DMS114 treated with DMSO at 0.1 percent for 48 hours (cell line): Measurements from ENCODE around the gene PACSIN1.

Experiments used
- DNase-seq: peaks from one replicate; lab custom pipeline; 2025; ENCODE audit not compliant: unreplicated experiment; lab: John Stamatoyannopoulos, UW

The PACSIN1 gene

GRCh38 chr6:34526992-34527728, 61.3 kb downstream of the PACSIN1 start:
- peak; percentile 93 for DNase-seq

- no peak for DNase-seq
These were observed 62.1 kb downstream of the PACSIN1 start for GRCh38 chr6:34527751-34528670.

- no peak for DNase-seq
These were observed 63.3 kb downstream of the PACSIN1 start for GRCh38 chr6:34528996-34529664.

GRCh38 chr6:34529665-34530327, 63.9 kb downstream of the PACSIN1 start:
- no peak for DNase-seq

- no peak for DNase-seq
These were observed 65.0 kb downstream of the PACSIN1 start for GRCh38 chr6:34530753-34531365.

- DNase-seq = no peak
These were observed 65.8 kb downstream of the PACSIN1 start for GRCh38 chr6:34531580-34532201.

- no peak for DNase-seq
These were observed 66.4 kb downstream of the PACSIN1 start for GRCh38 chr6:34532230-34532629.

- no peak for DNase-seq
These were observed 68.3 kb downstream of the PACSIN1 start for GRCh38 chr6:34534146-34534545.

- DNase-seq = no peak
These were observed 68.8 kb downstream of the PACSIN1 start for GRCh38 chr6:34534656-34535055.

GRCh38 chr6:34535199-34535598, 69.3 kb downstream of the PACSIN1 start:
- no peak for DNase-seq

GRCh38 chr6:34535646-34536045, 69.8 kb downstream of the PACSIN1 start:
- no peak for DNase-seq

- DNase-seq = no peak
These were observed 70.5 kb downstream of the PACSIN1 start for GRCh38 chr6:34536251-34536958.

GRCh38 chr6:34536959-34537848, 71.3 kb downstream of the PACSIN1 start:
- DNase-seq = no peak

- no peak for DNase-seq
These were observed 72.2 kb downstream of the PACSIN1 start for GRCh38 chr6:34537922-34538550.

- DNase-seq = no peak
These were observed 72.7 kb downstream of the PACSIN1 start for GRCh38 chr6:34538581-34538980.

- DNase-seq = no peak
These were observed 73.3 kb downstream of the PACSIN1 start for GRCh38 chr6:34539181-34539580.

GRCh38 chr6:34540222-34540621, 74.3 kb downstream of the PACSIN1 start:
- no peak for DNase-seq

- no peak for DNase-seq
These were observed 75.0 kb downstream of the PACSIN1 start for GRCh38 chr6:34540841-34541240.
